HG02973 (cell line): ENCODE data around the gene PPP2R2B.
"Not testable (repeated sequence)": the region's sequence is repeated elsewhere in the genome, so short reads cannot be mapped to it uniquely, and the experiment has no call there.

Experiments used
- ATAC-seq: cut with Tn5 transposase; IDR thresholded peaks from one replicate; pipeline ENCODE4 v1.9.1; 2021; ENCODE audit warnings: moderate library complexity; ENCODE audit not compliant: unreplicated experiment

PPP2R2B gene

GRCh38 chr5:146564007-146564762 lies 314.4 kb downstream of the PPP2R2B start:
- ATAC-seq: no peak

- ATAC-seq: no peak
Observed at GRCh38 chr5:146562461-146562860, 316.1 kb downstream of the PPP2R2B start.

- ATAC-seq: no peak
Observed at GRCh38 chr5:146561711-146562110, 316.8 kb downstream of the PPP2R2B start.

GRCh38 chr5:146560205-146560812 lies 318.2 kb downstream of the PPP2R2B start:
- ATAC-seq: no peak

- not testable (repeated sequence) for ATAC-seq
Observed at GRCh38 chr5:146556884-146557283, 321.7 kb downstream of the PPP2R2B start.

GRCh38 chr5:146553446-146553845 lies 325.1 kb downstream of the PPP2R2B start:
- no peak for ATAC-seq

GRCh38 chr5:146549615-146550014 lies 328.9 kb downstream of the PPP2R2B start:
- ATAC-seq: no peak

- ATAC-seq: no peak
Observed at GRCh38 chr5:146548781-146549449, 329.6 kb downstream of the PPP2R2B start.

DNA sequence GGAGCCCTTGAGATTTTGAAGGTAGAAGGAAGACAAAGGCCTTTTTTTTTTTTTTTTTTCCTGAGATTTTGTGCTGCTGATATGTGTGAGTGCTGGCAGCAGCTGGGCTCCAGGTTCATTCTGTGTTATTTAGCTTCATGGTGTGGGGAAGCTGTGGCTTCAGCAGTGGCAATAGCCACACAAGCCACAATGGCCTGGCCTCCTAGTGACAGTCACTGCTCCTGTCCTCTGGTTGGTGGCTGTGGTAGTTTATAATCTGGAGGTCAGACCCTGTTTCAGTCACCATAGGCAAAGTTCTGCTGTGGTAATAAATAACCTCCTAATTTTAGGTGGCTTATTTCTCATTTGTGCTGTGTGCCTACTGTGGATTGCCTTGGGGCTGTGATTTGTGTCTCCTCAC lies 334.3 kb downstream of the PPP2R2B start:
- ATAC-seq: no peak

DNA sequence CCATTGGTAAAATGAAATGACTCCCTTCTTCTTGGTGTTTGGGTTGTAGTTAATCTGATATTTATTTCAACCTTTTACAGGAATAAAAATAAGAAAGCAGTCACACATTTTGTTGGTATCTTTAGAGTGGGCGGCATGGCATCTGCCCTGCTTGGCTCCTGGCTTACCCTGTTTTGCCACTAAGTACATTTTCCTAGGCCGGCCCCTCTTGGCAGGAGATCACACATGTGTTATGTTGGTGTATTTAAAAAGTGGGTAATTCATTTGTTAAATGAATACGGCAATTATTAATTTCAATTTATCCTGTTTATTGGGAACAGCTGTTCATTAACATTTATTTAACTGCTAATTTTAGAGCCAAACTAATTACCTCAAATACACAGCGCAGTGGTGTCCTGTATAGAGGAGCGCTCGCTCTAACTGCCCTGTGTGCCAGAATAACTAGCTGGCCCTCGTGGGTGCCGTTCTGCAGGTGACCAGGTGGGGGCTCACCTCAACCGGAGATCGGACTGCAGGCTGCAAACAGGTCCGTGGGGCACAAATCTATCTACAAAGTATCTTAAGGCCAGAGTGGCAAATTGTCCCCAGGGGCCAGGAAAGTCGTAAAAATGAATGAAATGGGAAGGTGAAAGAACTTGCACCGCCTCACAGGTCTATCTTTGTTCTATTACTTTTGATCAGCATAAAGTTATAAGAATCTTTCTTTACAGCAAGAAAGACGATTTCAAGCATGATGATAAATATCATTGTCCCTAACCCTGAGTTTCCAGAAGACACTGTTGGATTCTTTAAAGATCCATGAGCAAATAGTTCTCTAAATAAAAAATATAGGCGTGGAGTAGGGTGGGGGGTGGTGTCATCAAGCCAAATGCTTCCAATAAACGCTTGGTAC lies 336.4 kb downstream of the PPP2R2B start:
- peak; percentile 99 for ATAC-seq

DNA sequence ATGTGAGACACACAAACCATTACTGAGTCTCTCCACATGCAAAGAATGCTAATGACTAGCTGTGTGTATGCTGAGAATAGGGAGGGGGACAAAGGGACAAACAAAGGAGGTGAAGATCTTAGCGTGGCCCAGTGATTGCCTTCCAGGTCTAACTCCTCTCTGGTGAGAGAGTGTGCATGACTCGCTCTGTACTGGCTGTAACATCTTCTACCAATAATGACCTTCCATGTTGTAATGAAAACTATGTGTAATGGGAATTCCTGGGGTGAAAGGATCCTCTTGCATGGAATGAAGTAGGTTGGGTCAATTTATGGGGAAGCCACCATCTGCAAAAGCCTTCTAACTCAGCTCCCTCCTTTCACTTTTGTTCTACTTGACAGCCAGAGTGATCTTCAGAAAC lies 338.1 kb downstream of the PPP2R2B start:
- no peak for ATAC-seq

DNA sequence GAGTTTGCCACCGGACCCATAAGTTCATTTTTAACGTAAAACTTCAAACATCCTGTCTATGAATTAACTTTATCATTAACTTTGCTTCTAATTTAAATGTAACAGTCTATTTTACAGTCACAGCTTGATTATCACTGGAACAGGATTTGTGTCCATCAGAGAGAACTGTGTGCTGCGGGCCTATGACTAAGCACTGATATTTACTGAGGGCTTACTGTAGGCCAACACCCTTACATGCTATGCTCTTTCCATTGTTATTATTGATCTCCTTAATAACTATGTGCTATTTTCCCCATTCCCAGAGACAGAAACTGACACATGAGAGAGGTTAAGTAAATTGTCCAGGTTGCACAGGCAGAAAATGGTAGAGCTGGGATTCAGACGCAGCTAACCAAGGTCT lies 338.6 kb downstream of the PPP2R2B start:
- no peak for ATAC-seq

- no peak for ATAC-seq
Observed at GRCh38 chr5:146538432-146538831, 340.1 kb downstream of the PPP2R2B start.

DNA sequence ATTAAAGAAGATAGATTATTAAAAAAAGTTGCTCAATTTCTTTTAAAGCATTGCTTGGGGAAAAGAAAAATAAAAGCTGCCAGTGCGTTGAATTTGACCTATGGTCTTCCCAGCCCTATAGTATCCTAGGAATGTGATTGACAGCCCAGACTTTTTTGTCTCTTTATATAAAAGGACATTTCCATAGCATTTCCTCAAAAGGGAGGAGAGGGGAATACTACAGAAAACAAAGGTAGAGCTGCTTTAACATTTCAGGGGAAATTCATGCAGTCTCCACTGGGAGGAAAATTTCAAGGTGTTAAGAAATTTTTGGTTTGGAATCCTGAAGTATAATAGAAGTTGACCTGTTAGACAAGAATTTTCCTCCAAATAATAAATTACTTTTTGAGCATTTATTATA lies 344.7 kb downstream of the PPP2R2B start:
- no peak for ATAC-seq

DNA sequence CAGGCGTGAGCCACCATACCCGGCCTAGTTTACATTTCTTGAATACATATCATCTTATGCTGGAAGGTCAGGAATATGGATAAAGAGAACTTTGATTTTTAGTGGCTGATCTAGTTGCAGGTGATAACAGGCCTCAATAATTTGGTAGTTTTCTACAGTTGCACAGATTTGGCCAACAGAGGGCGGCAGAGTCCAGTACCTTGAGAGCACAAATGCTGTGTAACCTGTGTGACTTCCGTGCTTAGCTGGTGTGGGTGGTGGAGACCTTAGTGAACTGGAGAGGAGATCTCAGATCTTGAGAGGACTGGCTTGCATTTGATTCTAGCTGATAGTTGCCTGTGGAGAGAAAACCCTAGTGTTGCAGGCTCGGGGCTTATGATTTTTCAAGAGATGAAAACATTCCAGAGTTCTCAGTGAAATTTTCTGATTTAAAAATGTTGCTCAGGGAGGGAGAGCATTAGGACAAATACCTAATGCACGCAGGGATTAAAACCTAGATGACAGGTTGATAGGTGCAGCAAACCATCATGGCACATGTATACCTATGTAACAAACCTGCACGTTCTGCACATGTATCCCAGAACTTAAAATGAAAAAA lies 345.2 kb downstream of the PPP2R2B start:
- ATAC-seq: peak; percentile 96
